ENCODE results near the gene LAMTOR2.

DNA sequence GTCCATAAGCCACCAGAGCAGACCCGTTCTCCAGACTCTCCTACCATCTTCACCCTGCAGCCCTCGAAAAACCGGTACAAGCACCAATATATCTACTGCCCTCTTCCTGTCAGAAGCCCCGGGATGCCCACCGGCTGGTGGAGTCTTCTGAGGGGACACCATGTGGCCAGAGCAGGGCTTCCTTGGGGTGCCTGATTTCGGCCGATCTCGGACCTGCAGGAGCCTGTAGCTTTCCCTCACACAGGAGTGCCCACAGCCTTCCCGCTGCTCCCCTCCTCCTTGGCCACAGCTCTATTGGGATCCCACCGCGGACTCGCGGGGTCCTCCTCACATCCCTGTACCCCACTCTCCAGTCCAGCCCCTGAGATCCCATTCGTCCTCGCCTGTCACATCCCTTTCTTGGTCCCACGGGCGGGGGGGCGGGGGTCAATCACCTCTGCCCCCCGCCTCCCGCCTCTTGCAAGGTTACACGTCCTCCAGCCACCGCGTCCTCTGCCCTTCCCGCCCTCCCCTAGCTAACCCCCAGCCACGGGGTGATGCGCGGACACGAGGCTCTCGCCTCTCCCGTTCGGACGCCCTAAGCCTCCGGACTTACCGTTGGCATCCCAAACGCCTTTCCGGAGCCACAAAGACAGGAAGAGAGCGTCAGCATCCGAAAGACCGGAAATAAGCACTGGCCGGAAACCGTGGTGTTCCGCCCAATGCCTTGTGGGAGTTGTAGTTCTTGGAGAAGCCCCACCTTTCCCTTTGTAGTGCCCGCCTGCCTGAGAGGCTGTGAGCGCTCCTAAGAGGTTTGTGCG lies 34.1 kb upstream of the LAMTOR2 start, which contains the start of gene SSR2:
- TF ChIP-seq, protein P1, sequence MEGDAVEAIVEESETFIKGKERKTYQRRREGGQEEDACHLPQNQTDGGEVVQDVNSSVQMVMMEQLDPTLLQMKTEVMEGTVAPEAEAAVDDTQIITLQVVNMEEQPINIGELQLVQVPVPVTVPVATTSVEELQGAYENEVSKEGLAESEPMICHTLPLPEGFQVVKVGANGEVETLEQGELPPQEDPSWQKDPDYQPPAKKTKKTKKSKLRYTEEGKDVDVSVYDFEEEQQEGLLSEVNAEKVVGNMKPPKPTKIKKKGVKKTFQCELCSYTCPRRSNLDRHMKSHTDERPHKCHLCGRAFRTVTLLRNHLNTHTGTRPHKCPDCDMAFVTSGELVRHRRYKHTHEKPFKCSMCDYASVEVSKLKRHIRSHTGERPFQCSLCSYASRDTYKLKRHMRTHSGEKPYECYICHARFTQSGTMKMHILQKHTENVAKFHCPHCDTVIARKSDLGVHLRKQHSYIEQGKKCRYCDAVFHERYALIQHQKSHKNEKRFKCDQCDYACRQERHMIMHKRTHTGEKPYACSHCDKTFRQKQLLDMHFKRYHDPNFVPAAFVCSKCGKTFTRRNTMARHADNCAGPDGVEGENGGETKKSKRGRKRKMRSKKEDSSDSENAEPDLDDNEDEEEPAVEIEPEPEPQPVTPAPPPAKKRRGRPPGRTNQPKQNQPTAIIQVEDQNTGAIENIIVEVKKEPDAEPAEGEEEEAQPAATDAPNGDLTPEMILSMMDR (IDR thresholded peaks at IDR 0.05), result no peak
- TF ChIP-seq POLR2A (IDR thresholded peaks at IDR 0.05), result peak; percentile 44

Data from uterus (tissue), 2 donors.